Measurements from ENCODE around the gene KRTAP5-8.
"Not testable (repeated sequence)": the region's sequence is repeated elsewhere in the genome, so short reads cannot be mapped to it uniquely, and the experiment has no call there.

Gene KRTAP5-8

DNA sequence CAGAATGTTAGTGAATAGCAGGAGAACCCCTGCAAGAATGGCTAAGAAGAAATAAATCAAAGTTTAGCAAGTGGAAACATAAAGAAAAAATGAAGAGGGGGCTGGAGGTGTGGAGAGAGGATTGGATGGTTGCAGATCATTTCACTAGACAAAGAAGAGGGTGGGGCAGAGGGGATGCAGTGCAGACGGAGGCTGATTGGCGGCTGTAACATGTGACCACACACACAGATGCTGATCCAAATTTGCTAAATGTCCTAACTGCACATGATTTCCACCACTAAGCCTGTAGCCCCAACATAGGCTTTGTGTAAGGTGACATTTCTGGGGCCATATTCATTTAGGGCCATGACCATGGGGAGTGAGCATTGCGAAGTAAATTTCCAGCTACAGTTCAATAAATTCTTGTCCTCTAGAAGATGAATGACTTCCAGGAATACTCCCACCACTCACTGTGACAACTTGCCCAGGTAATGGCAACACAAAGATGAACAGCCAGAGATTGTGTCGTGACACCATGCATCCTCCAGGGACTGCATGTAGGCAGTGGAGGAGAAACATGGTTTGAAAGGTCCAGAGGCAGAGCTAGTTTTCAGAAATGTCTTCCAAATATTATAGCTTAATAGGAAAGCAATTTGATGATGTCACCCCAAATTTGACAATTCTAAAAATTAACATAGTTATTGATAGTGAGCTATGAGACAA lies 38.0 kb downstream of the KRTAP5-8 start:
- DNase-seq = no peak

DNA sequence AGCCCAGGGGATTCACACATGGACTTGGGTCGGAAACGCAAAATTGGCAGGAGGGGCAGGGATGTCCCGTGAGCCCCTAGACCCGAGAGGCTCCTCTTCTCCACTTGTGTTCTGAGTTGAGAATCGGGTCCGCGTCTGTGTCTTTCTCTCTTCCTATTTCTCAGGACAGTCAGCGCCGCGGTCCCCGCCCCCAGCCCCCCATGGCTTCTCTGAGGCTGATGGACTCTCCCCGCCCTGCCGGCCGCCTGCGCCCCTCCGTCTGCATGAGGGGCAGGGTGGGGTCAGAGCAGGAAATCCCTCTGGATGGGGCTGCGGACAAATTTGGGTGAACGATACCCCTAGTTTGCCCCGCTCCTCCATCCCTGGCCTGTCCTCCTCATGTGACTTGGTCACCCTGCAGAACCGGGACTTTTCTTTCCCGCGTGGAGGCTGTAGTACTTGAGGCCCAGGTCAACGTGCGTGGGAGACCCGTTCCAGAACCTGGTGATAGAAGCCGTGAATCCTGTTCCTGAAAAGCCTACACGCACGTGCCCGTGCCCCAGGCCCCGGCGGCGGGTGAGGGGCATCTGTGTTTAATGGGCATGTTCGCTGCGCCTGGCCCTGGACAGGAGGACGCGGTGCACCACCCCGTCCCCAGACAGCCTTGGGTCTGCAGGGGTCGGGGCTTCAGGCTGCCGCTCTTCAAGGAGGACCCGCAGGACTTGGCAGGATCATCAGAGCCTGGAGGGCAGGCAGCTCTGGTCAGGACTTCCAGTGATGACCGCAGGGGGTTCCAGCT lies 39.1 kb downstream of the KRTAP5-8 start:
- not testable (repeated sequence) for DNase-seq

DNA sequence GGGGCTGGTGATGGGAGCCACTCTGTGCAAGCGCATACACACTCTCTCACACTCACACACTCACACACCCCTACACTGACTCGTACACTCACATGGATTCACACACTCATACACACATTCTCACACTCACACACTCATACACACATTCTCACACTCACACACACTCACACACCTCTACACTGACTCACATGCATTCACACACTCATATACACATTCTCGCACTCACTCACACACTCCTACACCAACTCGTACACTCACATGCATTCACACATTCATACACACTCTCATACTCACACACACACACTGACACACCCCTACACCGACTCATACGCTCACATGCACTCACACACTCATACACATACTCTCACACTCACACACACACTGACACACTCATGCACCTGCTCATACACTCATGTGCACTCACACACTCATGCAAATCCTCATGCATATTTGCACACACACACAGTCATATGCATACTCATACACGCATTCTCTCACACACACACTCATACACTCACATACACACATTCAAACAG lies 39.7 kb downstream of the KRTAP5-8 start:
- DNase-seq = no peak

DNA sequence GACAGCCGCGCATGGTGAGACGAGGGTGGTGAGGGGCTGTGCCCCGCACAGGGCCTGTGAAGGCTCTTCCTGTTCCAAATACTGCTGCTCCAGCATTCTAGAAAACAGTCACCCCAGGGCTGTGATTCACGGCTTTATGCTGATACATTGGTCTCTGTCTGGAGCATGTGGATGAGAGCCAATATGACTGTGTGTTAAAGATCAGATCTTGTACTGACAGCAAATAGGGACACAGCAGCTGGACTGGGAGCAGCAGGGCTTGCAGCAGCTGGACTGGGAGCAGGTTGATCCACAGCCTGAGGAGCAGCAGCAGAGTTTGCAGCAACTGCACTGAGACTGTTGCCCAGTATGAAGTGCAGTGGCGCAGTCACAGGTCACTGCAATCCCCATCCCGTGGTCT lies 41.7 kb downstream of the KRTAP5-8 start:
- DNase-seq = not testable (repeated sequence)

DNA sequence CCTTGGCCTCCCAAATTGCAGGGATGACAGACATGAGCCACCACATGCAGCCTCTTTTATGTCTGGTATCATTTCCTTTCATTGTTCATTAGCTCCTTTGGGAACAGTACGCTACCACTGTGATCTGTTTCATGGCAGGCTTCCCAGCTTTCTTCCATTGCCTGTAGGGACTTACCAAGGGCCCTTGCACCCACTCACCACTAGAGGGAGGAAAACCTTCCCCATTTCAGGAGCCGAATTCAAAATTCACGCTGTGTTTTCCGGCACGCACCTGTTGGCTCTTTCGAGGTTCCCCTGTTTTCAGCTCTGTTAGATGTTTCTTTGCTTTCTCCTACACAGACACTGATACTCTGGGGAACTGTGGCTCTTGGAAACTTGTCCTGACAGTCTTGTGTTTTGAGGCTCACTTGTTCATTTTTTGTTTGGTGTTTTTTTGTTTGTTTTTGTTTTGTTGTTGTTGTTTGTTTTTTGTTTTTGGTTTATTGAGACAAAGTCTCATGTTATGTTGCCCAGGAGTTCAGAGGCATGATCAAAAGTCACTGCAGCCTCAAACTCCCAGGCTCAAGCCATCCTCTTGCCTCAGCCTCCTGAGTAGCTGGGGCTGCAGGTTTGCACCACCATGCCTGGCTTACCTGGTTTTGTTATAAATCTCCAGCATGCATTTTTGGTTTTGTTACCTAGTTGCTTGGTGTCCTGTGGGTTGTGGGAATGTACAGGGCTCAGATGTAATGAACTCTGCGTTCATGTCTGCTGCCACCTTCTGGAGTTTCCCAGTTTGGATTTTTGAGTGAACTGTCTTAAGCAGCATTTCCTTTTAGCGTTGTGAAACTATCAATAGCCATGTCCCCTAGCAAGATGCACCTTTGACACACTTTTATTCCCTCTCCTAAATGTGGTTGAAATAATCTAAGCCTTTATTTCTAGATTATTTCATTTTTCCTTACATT lies 42.5 kb downstream of the KRTAP5-8 start:
- peak; percentile 69 for DNase-seq

DNA sequence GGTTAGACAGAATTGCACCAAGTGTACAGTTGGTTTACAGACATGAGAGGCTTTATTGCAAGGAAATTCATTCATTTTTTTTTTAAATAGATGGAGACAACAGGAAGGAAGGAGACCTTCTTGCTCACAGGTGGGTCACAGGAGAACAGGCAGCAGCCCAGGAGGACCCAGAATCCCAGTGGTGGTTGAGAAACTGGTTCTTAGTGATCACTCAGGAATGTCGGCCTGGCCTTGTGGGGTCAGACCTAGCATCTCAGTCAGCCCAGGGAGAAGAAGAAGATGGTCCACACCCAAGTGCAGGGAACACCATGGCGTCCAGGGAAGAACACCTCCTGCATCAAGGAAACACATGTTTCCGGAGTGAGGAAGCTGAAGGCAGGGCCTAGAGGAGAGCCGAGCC lies 44.0 kb downstream of the KRTAP5-8 start:
- DNase-seq = no peak

DNA sequence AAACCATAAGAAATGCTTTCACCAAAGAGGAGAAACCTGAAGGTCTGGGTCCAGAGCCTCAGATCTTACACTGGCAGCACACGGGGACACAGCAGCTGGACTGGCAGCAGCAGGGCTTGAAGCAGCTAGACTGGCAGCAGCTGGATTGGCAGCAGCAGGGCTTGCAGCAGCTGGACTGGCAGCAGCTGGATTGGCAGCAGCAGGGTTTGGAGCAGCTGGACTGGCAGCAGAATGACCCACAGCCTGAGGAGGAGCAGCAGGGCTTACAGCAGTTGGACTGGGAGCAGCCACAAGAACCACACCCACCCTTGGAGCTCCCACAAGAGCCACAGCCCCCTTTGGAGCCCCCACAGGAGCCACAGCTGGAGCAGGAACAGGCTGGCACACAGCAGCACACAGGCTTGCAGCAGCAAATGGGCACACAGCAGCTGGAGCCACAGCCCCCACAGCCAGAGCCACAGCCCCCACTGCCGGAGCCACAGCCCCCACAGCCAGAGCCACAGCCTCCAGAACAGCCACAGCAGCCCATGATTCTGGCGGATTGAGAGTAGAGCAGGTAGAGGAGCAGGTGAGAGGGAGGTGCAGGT lies 44.6 kb downstream of the KRTAP5-8 start, which contains the start of gene KRTAP5-11:
Gene KRTAP5-11 (minus strand): TSS at position 567 of the 587 bp plus-strand sequence. CDS start 38 bp downstream, at position 529.
- no peak for DNase-seq

DNA sequence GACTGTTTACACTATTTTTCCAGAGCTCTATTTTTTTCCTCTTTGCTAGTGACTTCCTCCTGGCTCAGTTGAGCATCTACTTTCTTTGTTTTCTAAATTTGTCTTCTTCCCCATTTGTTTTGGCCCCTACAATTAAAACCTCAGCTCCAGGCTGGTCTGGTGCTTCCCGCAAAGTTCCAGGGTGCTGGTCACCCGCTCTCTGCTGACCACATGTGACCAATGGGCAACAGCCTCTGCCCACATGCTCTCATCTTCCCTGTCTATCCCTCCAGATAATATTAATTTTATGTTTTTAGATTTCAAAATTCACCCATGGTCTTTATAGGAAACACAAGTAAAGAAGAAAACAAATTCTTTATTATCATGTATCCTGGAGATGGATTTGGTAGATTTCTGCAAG lies 45.1 kb downstream of the KRTAP5-8 start:
- not testable (repeated sequence) for DNase-seq

DNA sequence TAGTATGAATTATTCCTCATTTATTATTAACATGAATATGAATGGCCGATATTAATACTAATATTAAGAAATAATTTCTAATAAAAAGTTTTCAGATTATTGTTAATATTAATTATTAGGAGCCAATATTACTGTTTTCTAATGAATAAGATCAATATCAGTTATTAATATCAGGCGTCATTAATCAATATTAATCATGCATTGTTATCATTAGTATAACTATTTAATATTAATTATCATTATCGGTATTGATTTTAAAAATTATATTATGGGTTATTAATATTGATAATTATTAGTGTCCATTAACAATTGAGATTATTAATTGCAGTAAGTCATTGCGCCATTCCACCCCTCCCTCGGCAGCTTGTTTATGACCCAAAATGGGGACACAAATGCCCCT lies 47.8 kb downstream of the KRTAP5-8 start:
- DNase-seq = not testable (repeated sequence)

DNA sequence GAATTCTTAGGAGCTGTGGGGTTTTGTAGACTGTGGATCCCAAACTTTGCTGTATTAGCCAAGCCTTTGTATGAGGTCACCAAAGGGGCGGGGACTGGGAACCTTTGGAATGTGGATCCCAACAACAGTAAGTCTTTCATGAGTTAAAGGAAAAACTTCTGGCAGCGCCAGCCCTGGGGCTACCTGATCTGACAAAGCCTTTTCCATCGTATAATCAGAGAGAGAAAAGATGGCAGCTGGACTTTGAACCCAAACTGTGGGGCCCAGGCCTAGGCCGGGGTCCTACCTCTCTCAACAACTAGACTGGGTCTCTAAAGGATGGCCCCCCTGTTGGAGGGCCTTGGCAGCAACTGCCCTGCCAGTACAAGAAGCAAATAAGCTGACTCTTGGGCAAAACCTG lies 50.5 kb downstream of the KRTAP5-8 start:
- DNase-seq = peak; percentile 82
